Cardiac muscle cell (in vitro differentiated cells and primary cell): ENCODE measurements around the gene CSF3. TPM values are rescaled to one million over a fixed set of nuclear protein-coding genes. Genes with fewer than 3 reads are reported as not detected.

Experiments used
- DNase-seq, 2 donors: peaks; one replicate each; pipeline versions ENCODE4 v3.0.0 to v3.0.0-alpha.2; 2010 to 2017; ENCODE audit warnings: low read depth in 1 of 2, low spot score in 1 of 2
- H3K27ac ChIP-seq: fragments of 200-600 bp; sonication (generic); 2 replicates; pipeline ENCODE4 v1.5.1; 2016
- H3K27me3 ChIP-seq: fragments of 200-600 bp; sonication (generic); 2 replicates; pipeline ENCODE4 v1.6.0; 2016; ENCODE audit warnings: control low read depth
- H3K36me3 ChIP-seq: fragments of 200-600 bp; sonication (generic); 2 replicates; pipeline ENCODE4 v1.5.1; 2016; ENCODE audit warnings: control low read depth
- H3K4me1 ChIP-seq: fragments of 200-600 bp; sonication (generic); 2 replicates; pipeline ENCODE4 v1.8.1; 2017; ENCODE audit warnings: low read depth, mild to moderate bottlenecking, mixed run types
- H3K4me3 ChIP-seq: fragments of 200-600 bp; sonication (generic); 2 replicates; pipeline ENCODE4 v1.5.1; 2016; ENCODE audit warnings: mild to moderate bottlenecking
- H3K9me3 ChIP-seq: fragments of 200-600 bp; sonication (generic); 2 replicates; pipeline ENCODE4 v1.5.1; 2017; ENCODE audit warnings: low read depth, mild to moderate bottlenecking, control low read depth
- polyA plus RNA-seq: library from polyadenylated mRNA; unstranded; fragments of >200 nt; fragmentation: Nextera tagmentation; extraction: Ambion mirVana; gene quantifications from 2 replicates; pipeline ENCODE4 v1.2.1, GENCODE V29; 2016
- total RNA-seq: library from RNA; depleted of rRNA; stranded (reverse); fragments of >200 nt; gene quantifications from 2 replicates; pipeline ENCODE4 v1.2.3, GENCODE V29; 2016
- TF ChIP-seq, protein P1 (sequence below): IDR thresholded peaks from 2 replicates; pipeline ENCODE4 v1.5.1; 2012; ENCODE audit warnings: low read depth, mild to moderate bottlenecking, low read length

The CSF3 gene
- total and polyA plus RNA-seq, 2 experiments from 2014 or later = not detected

DNA sequence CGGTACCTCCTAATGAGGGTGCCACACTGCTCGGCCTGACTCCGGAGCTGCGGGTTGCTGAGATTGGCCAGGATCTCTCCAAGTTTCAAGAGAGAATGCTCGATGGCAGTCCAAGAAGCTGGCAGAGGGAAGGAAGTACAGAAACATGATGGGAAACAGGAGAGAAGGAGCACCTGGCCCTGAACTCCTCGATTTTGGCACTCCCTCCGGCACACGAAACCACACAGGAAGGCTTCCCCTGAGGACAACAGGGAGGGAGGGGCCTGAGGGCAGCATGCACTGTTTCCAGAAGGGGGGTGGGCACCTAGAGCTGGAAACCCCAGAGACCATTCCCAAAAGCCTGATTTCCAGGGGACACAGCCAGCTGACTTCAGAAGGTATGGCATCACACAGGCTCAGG lies 18.1 kb downstream of the CSF3 start:
- no peaks in the 10 kb centered on the region for H3K4me1 ChIP-seq
- H3K9me3 ChIP-seq = no peaks in the 10 kb centered on the region
- no peak overlapping the region for H3K4me3 ChIP-seq
- TF ChIP-seq, protein P1, sequence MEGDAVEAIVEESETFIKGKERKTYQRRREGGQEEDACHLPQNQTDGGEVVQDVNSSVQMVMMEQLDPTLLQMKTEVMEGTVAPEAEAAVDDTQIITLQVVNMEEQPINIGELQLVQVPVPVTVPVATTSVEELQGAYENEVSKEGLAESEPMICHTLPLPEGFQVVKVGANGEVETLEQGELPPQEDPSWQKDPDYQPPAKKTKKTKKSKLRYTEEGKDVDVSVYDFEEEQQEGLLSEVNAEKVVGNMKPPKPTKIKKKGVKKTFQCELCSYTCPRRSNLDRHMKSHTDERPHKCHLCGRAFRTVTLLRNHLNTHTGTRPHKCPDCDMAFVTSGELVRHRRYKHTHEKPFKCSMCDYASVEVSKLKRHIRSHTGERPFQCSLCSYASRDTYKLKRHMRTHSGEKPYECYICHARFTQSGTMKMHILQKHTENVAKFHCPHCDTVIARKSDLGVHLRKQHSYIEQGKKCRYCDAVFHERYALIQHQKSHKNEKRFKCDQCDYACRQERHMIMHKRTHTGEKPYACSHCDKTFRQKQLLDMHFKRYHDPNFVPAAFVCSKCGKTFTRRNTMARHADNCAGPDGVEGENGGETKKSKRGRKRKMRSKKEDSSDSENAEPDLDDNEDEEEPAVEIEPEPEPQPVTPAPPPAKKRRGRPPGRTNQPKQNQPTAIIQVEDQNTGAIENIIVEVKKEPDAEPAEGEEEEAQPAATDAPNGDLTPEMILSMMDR = no peak
- H3K27me3 ChIP-seq = no peaks in the 10 kb centered on the region
- DNase-seq = no peak
- no peak overlapping the region for H3K27ac ChIP-seq
- H3K36me3 ChIP-seq = peaks cover 26% of the 10 kb centered on the region

DNA sequence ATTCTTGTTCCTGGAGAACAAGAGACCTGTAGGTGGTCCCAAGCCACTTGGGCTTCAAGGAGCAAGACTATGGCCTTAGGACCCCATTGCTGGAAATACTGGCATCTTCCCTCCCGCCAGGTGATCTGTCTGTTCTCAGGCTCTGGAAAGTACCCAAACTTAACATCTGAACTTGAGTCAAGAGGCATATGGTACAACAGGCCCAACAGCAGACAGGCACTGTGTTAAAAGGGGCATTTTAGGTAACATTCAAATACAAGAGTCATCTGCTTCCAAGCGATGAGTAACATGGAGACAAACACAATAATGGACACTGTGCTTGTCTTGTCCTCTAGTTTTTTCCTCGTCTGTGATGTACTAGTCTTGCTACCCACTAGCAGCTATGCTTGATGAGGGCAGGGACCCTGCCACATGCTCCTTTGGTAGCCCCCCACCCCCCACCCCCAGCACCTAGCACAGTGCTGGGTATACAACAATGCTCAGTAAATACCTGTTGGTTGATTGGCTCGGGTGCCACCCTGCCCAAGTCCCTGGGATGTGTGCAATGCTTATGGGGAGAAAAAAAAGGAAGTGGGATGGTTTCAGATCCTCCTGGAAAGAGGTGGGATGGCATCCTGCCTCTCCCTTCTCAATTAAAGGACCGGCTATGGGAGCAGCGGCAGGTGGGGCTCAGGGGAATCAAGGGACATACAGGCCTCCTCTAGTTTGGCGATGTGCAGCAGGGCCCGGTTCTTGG lies 19.4 kb downstream of the CSF3 start:
- Histone ChIP-seq H3K9me3 (no peaks in the 10 kb centered on the region), H3K4me1 (peaks cover 11% of the 10 kb centered on the region), H3K4me3 (no peak overlapping the region), H3K36me3 (peaks cover 14% of the 10 kb centered on the region), H3K27ac (no peak overlapping the region), H3K27me3 (no peaks in the 10 kb centered on the region)
- TF ChIP-seq, protein P1 = no peak
- no peak for DNase-seq

DNA sequence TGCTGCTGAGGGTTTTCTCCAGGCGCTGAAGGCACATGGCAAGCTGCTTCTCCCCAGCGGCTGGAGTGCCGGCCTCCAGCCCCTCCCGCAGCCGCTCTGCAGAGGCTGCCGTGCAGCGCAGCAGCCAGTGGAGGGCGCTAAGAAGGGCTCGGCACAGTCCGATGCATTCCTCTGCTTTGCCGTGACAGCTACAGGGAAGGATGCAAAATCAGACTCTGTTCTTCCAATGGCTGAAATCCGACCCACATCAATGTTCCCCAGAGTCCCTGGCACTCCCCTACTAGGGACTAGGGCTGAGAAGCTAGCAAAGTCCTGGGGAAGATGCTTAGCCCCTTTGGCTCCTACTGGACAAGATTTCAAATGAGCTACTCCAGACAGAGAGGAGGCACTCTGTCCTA lies 19.9 kb downstream of the CSF3 start:
- no peak overlapping the region for H3K27ac ChIP-seq
- H3K9me3 ChIP-seq = no peaks in the 10 kb centered on the region
- H3K27me3 ChIP-seq = no peaks in the 10 kb centered on the region
- TF ChIP-seq, protein P1 = peak; percentile 82
- H3K36me3 ChIP-seq = peaks cover 9% of the 10 kb centered on the region
- peak; percentile 67 to 76 for DNase-seq
- peaks cover 11% of the 10 kb centered on the region for H3K4me1 ChIP-seq
- no peak overlapping the region for H3K4me3 ChIP-seq

DNA sequence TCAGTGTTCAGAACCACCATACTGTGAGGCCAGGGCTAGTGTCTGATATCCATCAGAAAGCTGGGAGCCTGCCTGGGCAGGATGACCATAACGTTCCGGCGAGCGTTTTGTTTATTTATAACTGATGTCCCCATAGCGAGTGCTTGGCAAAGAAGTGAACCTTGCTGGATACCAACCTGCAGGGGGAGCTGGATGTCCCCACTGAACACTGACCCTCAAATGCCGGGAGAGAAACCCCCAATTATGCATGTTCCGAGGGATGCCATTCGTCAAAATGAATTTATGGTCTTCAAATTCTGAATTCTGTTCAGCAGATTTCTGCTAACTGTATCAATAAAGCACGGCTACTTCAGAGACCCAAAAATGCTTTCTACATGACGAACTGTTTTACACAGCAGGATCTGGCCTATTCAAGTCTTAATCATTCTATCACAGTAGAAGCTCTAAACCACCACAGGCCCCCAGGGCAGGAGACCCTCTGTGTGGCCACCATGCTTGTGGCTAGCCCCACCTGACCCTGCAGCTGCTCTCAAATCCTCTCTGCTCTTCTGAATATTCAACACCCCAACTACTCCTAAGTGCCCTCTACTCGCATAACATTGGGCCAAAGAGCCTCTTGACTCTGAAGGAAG lies 23.8 kb downstream of the CSF3 start:
- DNase-seq = peak; percentile 76 to 89
- TF ChIP-seq, protein P1 = peak; percentile 86
- Histone ChIP-seq H3K36me3 (peaks cover 3% of the 10 kb centered on the region), H3K9me3 (no peaks in the 10 kb centered on the region), H3K27ac (peak overlapping the region; percentile 73), H3K27me3 (no peaks in the 10 kb centered on the region), H3K4me3 (no peak overlapping the region), H3K4me1 (peaks cover 11% of the 10 kb centered on the region)

DNA sequence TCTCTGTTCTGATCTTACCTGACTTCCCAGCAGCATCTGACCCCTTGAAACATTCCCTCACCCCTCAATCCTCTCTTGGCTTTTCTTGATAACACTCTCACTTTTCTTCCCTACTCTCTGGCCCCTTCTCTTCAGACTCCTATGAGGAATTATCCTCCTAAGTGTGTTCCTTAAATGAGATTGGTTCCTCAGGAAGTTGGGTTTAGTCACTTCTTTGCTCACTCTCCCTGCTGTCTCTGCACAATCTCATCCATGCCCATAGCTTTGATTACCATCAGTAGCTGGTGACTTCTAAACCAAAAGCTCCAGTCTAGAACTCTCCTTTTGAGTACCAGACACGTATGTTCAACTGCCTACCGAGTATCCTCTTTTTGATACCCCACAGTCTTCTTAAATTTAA lies 26.0 kb downstream of the CSF3 start:
- H3K4me1 ChIP-seq = peaks cover 11% of the 10 kb centered on the region
- TF ChIP-seq, protein P1 = no peak
- no peak overlapping the region for H3K4me3 ChIP-seq
- no peak overlapping the region for H3K27ac ChIP-seq
- no peaks in the 10 kb centered on the region for H3K9me3 ChIP-seq
- H3K27me3 ChIP-seq = no peaks in the 10 kb centered on the region
- no peaks in the 10 kb centered on the region for H3K36me3 ChIP-seq
- no peak for DNase-seq
